Karpas-422 (cell line): ENCODE results near the gene MYO7A. TPM values are rescaled to one million over a fixed set of nuclear protein-coding genes. Genes with fewer than 3 reads are reported as not detected.

Source experiments
- DNase-seq: peaks from one replicate; pipeline ENCODE4 v3.0.0-alpha.2; 2015
- H2AFZ ChIP-seq: fragments of 200-600 bp; sonication (generic); 2 replicates; pipeline ENCODE4 v1.6.1; 2014; ENCODE audit warnings: antibody characterized with exemption, low read length, mixed read lengths
- H3K27ac ChIP-seq: fragments of 200-600 bp; sonication (generic); 2 replicates; pipeline ENCODE4 v1.5.1; 2014; ENCODE audit warnings: mild to moderate bottlenecking, low read length, moderate library complexity
- H3K27me3 ChIP-seq: fragments of 200-600 bp; sonication (generic); 2 replicates; pipeline ENCODE4 v1.6.1; 2014; ENCODE audit warnings: low read length, mixed read lengths
- H3K36me3 ChIP-seq: fragments of 200-600 bp; sonication (generic); 2 replicates; pipeline ENCODE4 v1.6.1; 2014; ENCODE audit warnings: low read length, mixed read lengths; ENCODE audit not compliant: insufficient read depth
- H3K4me1 ChIP-seq: fragments of 200-600 bp; sonication (generic); 2 replicates; pipeline ENCODE4 v1.6.1; 2014; ENCODE audit warnings: mild to moderate bottlenecking, low read length, mixed read lengths
- H3K4me2 ChIP-seq: fragments of 200-600 bp; sonication (generic); 2 replicates; pipeline ENCODE4 v1.6.1; 2014; ENCODE audit warnings: low read length, low read depth, mild to moderate bottlenecking; ENCODE audit not compliant: poor library complexity, severe bottlenecking
- H3K4me3 ChIP-seq: fragments of 200-600 bp; sonication (generic); 2 replicates; pipeline ENCODE4 v1.5.1; 2014; ENCODE audit warnings: mild to moderate bottlenecking, antibody characterized with exemption, low read length, mixed read lengths
- H3K79me2 ChIP-seq: fragments of 200-600 bp; sonication (generic); 2 replicates; pipeline ENCODE4 v1.6.1; 2014; ENCODE audit warnings: mild to moderate bottlenecking, low read length, mixed read lengths
- H3K9ac ChIP-seq: fragments of 200-600 bp; sonication (generic); 2 replicates; pipeline ENCODE4 v1.6.0; 2014; ENCODE audit warnings: low read length
- H3K9me2 ChIP-seq: fragments of 200-600 bp; sonication (generic), shearing (Covaris generic); replicated peaks from 2 replicates; pipeline ENCODE4 v1.6.0; 2014; ENCODE audit warnings: mild to moderate bottlenecking, low read length, moderate library complexity; ENCODE audit not compliant: insufficient read depth
- H3K9me3 ChIP-seq: fragments of 300-700, 200-600 bp; sonication (generic); 2 replicates; pipeline ENCODE4 v1.6.1; 2014; ENCODE audit warnings: low read length, mixed read lengths
- H4K20me1 ChIP-seq: fragments of 200-600 bp; sonication (generic); 2 replicates; pipeline ENCODE4 v1.6.1; 2014; ENCODE audit warnings: mild to moderate bottlenecking, antibody characterized with exemption, low read length, low read depth; ENCODE audit not compliant: insufficient read depth
- total RNA-seq: library from RNA; depleted of rRNA; stranded (reverse); fragments of >200 nt; shearing (Covaris generic); gene quantifications from 2 replicates; pipeline ENCODE4 v1.2.3, GENCODE V29; 2014; ENCODE audit warnings: low replicate concordance

MYO7A gene
- total RNA-seq, 1 experiment from 2014 or later = not detected

DNA sequence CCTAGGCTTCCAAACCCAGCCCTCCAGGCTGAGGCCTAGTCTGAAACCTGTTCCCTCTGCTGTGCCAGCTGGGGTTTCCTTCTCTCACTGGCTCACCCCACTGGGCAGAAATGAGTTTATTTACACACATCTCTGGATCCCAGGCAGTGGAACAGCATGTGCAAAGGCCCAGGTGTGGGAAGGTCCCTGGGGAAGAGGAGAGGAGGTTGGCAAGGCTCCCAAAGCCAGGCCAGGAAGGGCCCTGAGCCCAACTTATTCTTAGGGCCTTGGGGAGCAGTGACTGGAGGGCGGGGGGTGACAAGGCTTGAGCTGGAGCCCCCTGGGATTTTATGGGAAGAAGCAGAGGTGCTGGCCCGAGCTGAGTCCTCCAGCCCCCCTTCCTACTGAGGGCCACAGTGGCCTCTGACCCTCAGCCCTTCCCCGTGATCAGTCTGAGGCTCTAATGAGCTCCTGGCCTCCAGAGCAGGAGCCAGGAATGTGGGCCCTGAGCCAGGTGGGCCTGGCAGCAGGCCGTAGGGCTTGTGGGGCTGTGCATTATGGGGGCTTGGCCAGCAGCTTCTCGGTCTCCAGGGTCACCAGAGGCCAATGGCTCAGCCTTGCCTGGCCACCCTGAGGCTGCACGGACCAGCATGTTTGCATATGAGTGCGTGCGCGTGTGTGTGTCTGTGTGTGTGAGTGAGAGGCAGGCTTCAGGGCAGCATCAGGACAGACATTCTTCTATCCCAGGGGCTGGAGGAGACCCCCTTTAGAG is 2.9 kb downstream of the MYO7A start:
- Histone ChIP-seq H3K4me2 (no peak overlapping the region), H2AFZ (no peak overlapping the region), H3K9ac (no peak overlapping the region)

GRCh38 chr11:77131560-77131959 is 3.5 kb downstream of the MYO7A start:
- no peak overlapping the region for H2AFZ ChIP-seq

More for the DNA sequence above, 2.9 kb downstream of the MYO7A start:
- no peaks in the 10 kb centered on the region for H3K27me3 ChIP-seq
- H3K4me1 ChIP-seq = no peaks in the 10 kb centered on the region; the same call in 1 of the 2 replicates
- no peak for DNase-seq
- no peaks in the 10 kb centered on the region for H3K9me2 ChIP-seq
- no peaks in the 10 kb centered on the region for H3K79me2 ChIP-seq
- 0 out of 2 replicates have a peak, but pooled peaks cover 7% of the 10 kb centered on the region for H4K20me1 ChIP-seq
- H3K4me3 ChIP-seq = no peak overlapping the region
- no peaks in the 10 kb centered on the region for H3K9me3 ChIP-seq
- H3K36me3 ChIP-seq = no peaks in the 10 kb centered on the region
- no peak overlapping the region for H3K27ac ChIP-seq

DNA sequence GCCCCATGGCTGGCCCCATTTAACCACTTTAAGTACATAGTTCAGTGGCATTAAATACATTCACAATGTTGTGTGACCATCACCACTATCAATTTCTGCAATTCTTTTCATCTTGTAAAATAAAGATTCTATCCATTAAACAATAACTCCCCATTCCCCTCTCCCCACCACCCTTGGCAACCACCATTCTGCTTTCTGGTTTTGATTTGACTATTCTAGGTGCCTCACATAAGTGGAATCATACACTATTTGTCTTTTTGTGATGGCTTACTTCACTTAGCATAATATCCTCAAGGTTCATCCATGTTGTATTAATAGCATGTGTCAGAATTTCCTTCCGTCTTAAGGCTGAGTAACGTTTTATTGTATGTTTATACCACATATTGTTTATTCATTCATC is 7.0 kb downstream of the MYO7A start:
- Histone ChIP-seq H2AFZ (no peak overlapping the region), H3K4me3 (no peak overlapping the region), H3K4me1 (no peaks in the 10 kb centered on the region; the same call in 1 of the 2 replicates), H3K27ac (no peak overlapping the region), H3K9ac (no peak overlapping the region), H3K36me3 (no peaks in the 10 kb centered on the region), H3K9me3 (no peaks in the 10 kb centered on the region), H3K9me2 (no peaks in the 10 kb centered on the region), H4K20me1 (no peaks in the 10 kb centered on the region), H3K27me3 (no peaks in the 10 kb centered on the region), H3K4me2 (no peak overlapping the region), H3K79me2 (no peaks in the 10 kb centered on the region)
- no peak for DNase-seq

More at GRCh38 chr11:77131560-77131959, 3.5 kb downstream of the MYO7A start:
- no peak overlapping the region for H3K4me2 ChIP-seq
- H3K27ac ChIP-seq = no peak overlapping the region
- no peaks in the 10 kb centered on the region for H3K9me2 ChIP-seq
- 0 out of 2 replicates have a peak, but pooled peaks cover 7% of the 10 kb centered on the region for H4K20me1 ChIP-seq
- no peak for DNase-seq
- no peak overlapping the region for H3K9ac ChIP-seq
- no peaks in the 10 kb centered on the region for H3K27me3 ChIP-seq
- no peaks in the 10 kb centered on the region for H3K9me3 ChIP-seq
- H3K36me3 ChIP-seq = no peaks in the 10 kb centered on the region
- H3K4me1 ChIP-seq = no peaks in the 10 kb centered on the region; the same call in 1 of the 2 replicates
- H3K4me3 ChIP-seq = no peak overlapping the region
- no peaks in the 10 kb centered on the region for H3K79me2 ChIP-seq

DNA sequence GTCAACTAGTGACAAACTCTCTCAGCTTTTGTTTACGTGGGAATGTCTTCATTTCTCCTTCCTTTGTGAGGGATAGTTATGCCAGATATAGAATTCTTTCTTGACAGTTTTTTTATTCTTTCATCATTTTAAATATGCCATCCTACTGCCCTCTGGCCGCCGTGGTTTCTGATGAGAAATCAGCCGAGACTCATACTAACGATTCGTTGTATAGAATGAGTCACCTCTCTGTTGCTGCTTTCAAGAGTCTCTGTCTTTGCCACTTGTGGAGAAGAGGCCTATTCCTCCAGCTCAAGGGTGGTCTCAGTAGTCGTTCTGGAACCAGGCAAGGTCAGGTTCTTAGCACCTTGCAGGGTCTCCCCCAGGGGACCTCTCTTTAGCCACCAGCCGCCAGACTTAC is 8.0 kb downstream of the MYO7A start:
- Histone ChIP-seq H3K36me3 (no peaks in the 10 kb centered on the region), H3K4me3 (no peak overlapping the region), H3K9ac (no peak overlapping the region), H3K9me3 (no peaks in the 10 kb centered on the region), H3K9me2 (no peaks in the 10 kb centered on the region), H4K20me1 (no peaks in the 10 kb centered on the region), H3K4me1 (no peaks in the 10 kb centered on the region; the same call in 1 of the 2 replicates), H2AFZ (no peak overlapping the region), H3K27ac (no peak overlapping the region), H3K4me2 (no peak overlapping the region), H3K79me2 (no peaks in the 10 kb centered on the region), H3K27me3 (no peaks in the 10 kb centered on the region)
- no peak for DNase-seq

- H3K79me2 ChIP-seq = no peaks in the 10 kb centered on the region
- no peak overlapping the region for H3K9ac ChIP-seq
- DNase-seq = no peak
- H3K4me1 ChIP-seq = no peaks in the 10 kb centered on the region; the same call in 1 of the 2 replicates
- no peaks in the 10 kb centered on the region for H4K20me1 ChIP-seq
- no peak overlapping the region for H3K4me2 ChIP-seq
- H3K27ac ChIP-seq = no peak overlapping the region
- H3K36me3 ChIP-seq = no peaks in the 10 kb centered on the region
- H3K4me3 ChIP-seq = no peak overlapping the region
- no peaks in the 10 kb centered on the region for H3K9me2 ChIP-seq
- no peaks in the 10 kb centered on the region for H3K9me3 ChIP-seq
- H3K27me3 ChIP-seq = no peaks in the 10 kb centered on the region
- no peak overlapping the region for H2AFZ ChIP-seq
These were observed 8.9 kb downstream of the MYO7A start for GRCh38 chr11:77136784-77137420.

DNA sequence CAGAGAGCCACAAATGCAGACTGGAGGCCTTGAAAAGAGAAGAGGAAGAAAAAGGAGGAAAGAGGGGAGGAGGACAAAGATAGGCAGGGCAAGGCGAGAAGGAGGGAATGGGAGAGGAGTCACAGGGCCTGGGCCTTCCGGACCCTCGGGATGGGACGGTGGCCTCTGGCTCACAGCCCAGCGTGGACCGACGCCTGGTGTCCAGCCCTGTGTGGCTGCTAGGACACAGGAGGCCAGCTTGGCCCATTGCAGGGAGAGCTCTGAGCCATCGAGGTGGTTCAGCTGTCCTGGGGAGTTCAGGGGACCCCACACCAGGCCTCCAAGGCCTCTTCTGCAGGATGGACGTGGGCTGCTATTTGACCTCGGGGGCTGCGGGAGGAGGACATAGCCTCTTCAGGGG is 9.4 kb downstream of the MYO7A start:
- Histone ChIP-seq H4K20me1 (no peaks in the 10 kb centered on the region), H3K9me2 (no peaks in the 10 kb centered on the region), H3K4me1 (no peaks in the 10 kb centered on the region; the same call in 1 of the 2 replicates), H3K36me3 (no peaks in the 10 kb centered on the region), H3K9ac (no peak overlapping the region), H3K4me3 (no peak overlapping the region), H3K4me2 (no peak overlapping the region), H3K79me2 (no peaks in the 10 kb centered on the region), H3K9me3 (no peaks in the 10 kb centered on the region), H3K27ac (no peak overlapping the region), H3K27me3 (no peaks in the 10 kb centered on the region), H2AFZ (no peak overlapping the region)
- DNase-seq = no peak

- H3K9me3 ChIP-seq = no peaks in the 10 kb centered on the region
- no peak overlapping the region for H2AFZ ChIP-seq
- H3K27me3 ChIP-seq = no peaks in the 10 kb centered on the region
- H3K36me3 ChIP-seq = no peaks in the 10 kb centered on the region
- H3K79me2 ChIP-seq = no peaks in the 10 kb centered on the region
- no peak overlapping the region for H3K4me3 ChIP-seq
- H3K9me2 ChIP-seq = no peaks in the 10 kb centered on the region
- H3K9ac ChIP-seq = no peak overlapping the region
- H3K27ac ChIP-seq = no peak overlapping the region
- no peaks in the 10 kb centered on the region; the same call in 1 of the 2 replicates for H3K4me1 ChIP-seq
- no peaks in the 10 kb centered on the region for H4K20me1 ChIP-seq
- H3K4me2 ChIP-seq = no peak overlapping the region
- no peak for DNase-seq
These were observed 10.1 kb downstream of the MYO7A start for GRCh38 chr11:77138106-77138649.

DNA sequence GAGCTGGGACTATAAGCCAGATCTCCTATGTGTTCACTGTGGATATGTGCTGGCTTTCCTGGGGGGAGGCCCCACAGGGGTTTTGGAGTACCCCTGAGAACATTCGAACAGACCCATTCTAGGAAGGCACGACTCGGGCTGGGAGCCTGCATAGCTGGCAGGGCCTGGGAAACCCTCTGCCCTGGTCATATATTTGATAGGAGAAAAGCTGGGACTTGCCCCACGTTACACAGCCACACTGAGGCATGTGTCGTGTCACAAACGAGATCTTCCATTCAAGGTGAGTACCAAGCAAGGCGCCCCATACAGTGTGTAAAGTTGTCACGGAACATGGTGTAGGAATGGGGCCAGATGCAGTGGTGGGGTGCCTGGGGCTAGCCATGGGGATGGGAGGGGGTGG is 11.2 kb downstream of the MYO7A start:
- no peak overlapping the region for H2AFZ ChIP-seq
- no peaks in the 10 kb centered on the region for H3K4me1 ChIP-seq
- H4K20me1 ChIP-seq = no peaks in the 10 kb centered on the region
- H3K9ac ChIP-seq = no peak overlapping the region
- no peak for DNase-seq
- no peaks in the 10 kb centered on the region for H3K36me3 ChIP-seq
- no peaks in the 10 kb centered on the region for H3K9me2 ChIP-seq
- H3K4me3 ChIP-seq = no peak overlapping the region
- no peak overlapping the region for H3K4me2 ChIP-seq
- H3K27ac ChIP-seq = no peak overlapping the region
- H3K27me3 ChIP-seq = no peaks in the 10 kb centered on the region
- no peaks in the 10 kb centered on the region for H3K79me2 ChIP-seq
- H3K9me3 ChIP-seq = no peaks in the 10 kb centered on the region
